Duodenal mucosa (tissue), 2 donors: Measurements from ENCODE around the gene ESAM.

Source experiments
- H3K27ac ChIP-seq: one replicate; pipeline ENCODE4 v1.7.0; 2013; ENCODE audit warnings: low read depth, low read length
- H3K27me3 ChIP-seq, 2 donors: one replicate each; pipeline ENCODE4 v1.7.0; 2013; ENCODE audit warnings: low read length in 2 of 2, control low read depth in 1 of 2; ENCODE audit not compliant: insufficient read depth in 2 of 2, control insufficient read depth in 1 of 2
- H3K36me3 ChIP-seq, 2 donors: one replicate each; pipeline ENCODE4 v1.7.0; 2013; ENCODE audit warnings: low read length in 2 of 2, control low read depth in 1 of 2; ENCODE audit not compliant: insufficient read depth in 2 of 2, control insufficient read depth in 1 of 2
- H3K4me1 ChIP-seq, 2 donors: one replicate each; pipeline ENCODE4 v1.7.0; 2013; ENCODE audit warnings: low read length in 2 of 2, control low read depth in 1 of 2; ENCODE audit not compliant: insufficient read depth in 2 of 2, control insufficient read depth in 1 of 2
- H3K4me3 ChIP-seq, 2 donors: one replicate each; pipeline ENCODE4 v1.7.0; 2013; ENCODE audit warnings: low read length in 2 of 2, low read depth in 1 of 2
- H3K9ac ChIP-seq, 2 donors: one replicate each; pipeline ENCODE4 v1.7.0; 2013; ENCODE audit warnings: low read length in 2 of 2, low read depth in 1 of 2
- H3K9me3 ChIP-seq, 2 donors: one replicate each; pipeline ENCODE4 v1.7.0; 2013; ENCODE audit warnings: low read length in 2 of 2, control low read depth in 1 of 2; ENCODE audit not compliant: control insufficient read depth in 1 of 2

The ESAM gene

GRCh38 chr11:124753624-124754023, 8.5 kb downstream of the ESAM start:
- no peak overlapping the region for H3K4me3 ChIP-seq
- H3K9me3 ChIP-seq, result no peaks in the 10 kb centered on the region
- peaks cover 12 to 13% of the 10 kb centered on the region in 2 donors for H3K4me1 ChIP-seq
- H3K27ac ChIP-seq, result no peak overlapping the region
- H3K36me3 ChIP-seq, result no peaks in the 10 kb centered on the region
- no peak overlapping the region for H3K9ac ChIP-seq
- peaks cover 0 to 16% of the 10 kb centered on the region in 2 donors for H3K27me3 ChIP-seq

DNA sequence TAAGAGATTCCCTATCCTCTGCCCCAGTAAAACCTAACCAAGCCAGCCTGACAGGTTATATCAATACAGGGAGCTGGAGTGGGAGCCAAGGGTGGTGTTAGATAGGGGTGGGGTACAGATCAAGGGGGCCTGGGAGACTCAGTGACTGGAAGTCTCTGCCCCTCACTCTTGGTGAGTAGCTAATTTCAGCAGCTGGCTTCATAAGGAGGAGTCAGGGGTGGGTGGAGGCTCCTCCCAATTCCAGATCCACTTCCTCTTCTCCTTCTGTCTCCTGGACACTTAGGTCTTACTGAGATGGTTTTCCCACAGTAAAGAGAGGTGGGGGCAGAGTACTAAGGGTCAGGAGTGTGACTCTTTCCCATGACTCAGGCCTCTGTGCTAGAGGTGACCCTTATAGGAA, 8.9 kb downstream of the ESAM start:
- Histone ChIP-seq H3K27ac (no peak overlapping the region), H3K36me3 (no peaks in the 10 kb centered on the region), H3K27me3 (peaks cover 0 to 14% of the 10 kb centered on the region in 2 donors), H3K4me1 (peaks cover 10% of the 10 kb centered on the region in 2 donors), H3K9me3 (no peaks in the 10 kb centered on the region), H3K9ac (no peak overlapping the region), H3K4me3 (no peak overlapping the region)

DNA sequence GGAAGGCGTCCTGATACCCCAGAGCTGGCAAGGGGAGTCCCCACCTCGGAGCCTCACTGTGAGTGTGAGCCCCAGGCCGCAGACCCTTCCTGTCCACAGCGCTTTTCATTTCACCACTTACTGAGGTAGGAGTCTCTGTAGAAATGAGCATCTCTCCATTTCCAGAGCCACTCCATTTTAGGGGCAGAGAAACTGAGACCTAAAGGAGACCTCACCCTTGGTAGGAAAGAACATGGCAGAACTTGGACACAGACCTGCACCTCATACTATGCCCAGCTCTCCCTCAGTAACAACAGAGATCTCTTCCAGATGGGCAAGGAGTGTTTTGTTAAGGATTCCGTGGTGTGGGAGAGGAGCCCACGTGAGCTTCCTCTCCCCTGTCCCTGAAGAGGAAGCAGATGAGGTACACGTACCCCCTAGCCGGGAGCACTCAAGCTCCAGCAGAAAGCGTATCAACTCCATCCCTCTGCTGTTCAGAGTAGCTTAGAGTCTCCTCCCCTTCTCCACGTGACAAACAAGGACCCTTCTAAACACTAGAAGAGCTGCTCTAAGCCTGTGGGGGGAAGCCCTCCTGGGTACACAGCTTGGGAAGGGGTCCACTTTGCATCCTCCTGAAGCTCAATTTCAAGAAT, 9.5 kb downstream of the ESAM start:
- Histone ChIP-seq H3K4me1 (peaks cover 7 to 10% of the 10 kb centered on the region in 2 donors), H3K27me3 (peaks cover 0 to 14% of the 10 kb centered on the region in 2 donors), H3K9ac (no peak overlapping the region), H3K9me3 (no peaks in the 10 kb centered on the region), H3K36me3 (no peaks in the 10 kb centered on the region), H3K4me3 (no peak overlapping the region), H3K27ac (no peak overlapping the region)

DNA sequence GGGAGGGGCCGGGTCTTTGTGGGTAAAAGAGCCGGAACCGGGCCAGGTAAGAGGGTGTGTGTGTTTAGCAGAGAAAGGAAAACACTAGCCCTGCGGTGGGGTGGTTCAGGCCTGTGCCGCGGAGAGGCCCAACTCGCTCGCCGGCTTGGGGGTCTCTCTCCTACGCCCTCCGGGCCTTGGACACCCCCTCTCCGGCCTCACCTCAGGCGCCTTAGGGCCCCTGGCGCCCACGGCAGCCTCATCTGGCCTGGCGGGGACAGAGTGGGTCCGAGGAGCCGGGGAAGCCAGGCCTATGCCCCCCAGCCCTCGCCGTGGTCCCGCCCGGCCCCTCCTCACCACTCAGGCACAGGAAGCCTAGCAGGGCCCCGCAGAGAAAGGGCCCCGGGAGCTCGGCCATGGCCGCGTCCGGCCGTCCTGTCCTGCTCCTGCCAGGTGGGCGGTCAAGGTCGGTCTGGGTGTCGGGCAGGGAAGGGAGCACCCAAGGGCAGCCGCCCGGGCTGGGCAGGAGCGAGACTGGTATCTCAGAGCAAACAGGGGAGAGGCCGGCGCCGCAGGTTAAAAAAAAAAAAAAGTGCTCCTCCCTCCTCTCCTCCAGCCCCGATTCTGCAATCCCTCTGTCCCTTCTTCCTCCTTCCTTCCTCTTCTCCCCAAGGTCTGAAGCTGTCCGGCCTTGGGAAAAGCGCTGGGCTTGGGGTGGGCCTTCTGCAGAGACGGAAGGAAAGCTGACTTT, 10.2 kb downstream of the ESAM start, which contains the start of gene VSIG2:
Gene VSIG2, minus strand, starts transcription at position 515 of the 730 bp plus-strand sequence. Its CDS starts 118 bp downstream, at position 397.
- H3K9ac ChIP-seq, result no peak within 1 kb of the TSS
- H3K9me3 ChIP-seq, result no peaks in the 10 kb centered on the region
- peaks cover 0 to 8% of the 10 kb centered on the region in 2 donors for H3K27me3 ChIP-seq
- no peak within 1 kb of the TSS for H3K27ac ChIP-seq
- H3K4me3 ChIP-seq, result no peak within 1 kb of the TSS
- H3K36me3 ChIP-seq, result no peaks in the 10 kb centered on the region
- peaks cover 7 to 14% of the 10 kb centered on the region in 2 donors for H3K4me1 ChIP-seq

- no peak overlapping the region for H3K27ac ChIP-seq
- no peaks in the 10 kb centered on the region for H3K36me3 ChIP-seq
- no peak overlapping the region for H3K9ac ChIP-seq
- H3K4me1 ChIP-seq, result peaks cover 7 to 18% of the 10 kb centered on the region in 2 donors
- H3K9me3 ChIP-seq, result no peaks in the 10 kb centered on the region
- no peak overlapping the region for H3K4me3 ChIP-seq
- peaks cover 0 to 3% of the 10 kb centered on the region in 2 donors for H3K27me3 ChIP-seq
Measured at GRCh38 chr11:124751391-124751740, 10.7 kb downstream of the ESAM start.

GRCh38 chr11:124749912-124750311, 12.2 kb downstream of the ESAM start:
- H3K27ac ChIP-seq, result no peak overlapping the region
- H3K9me3 ChIP-seq, result no peaks in the 10 kb centered on the region
- peaks cover 7 to 21% of the 10 kb centered on the region in 2 donors for H3K4me1 ChIP-seq
- H3K36me3 ChIP-seq, result no peaks in the 10 kb centered on the region
- no peak overlapping the region for H3K9ac ChIP-seq
- H3K27me3 ChIP-seq, result no peaks in the 10 kb centered on the region
- no peak overlapping the region for H3K4me3 ChIP-seq

GRCh38 chr11:124748481-124749343, 13.4 kb downstream of the ESAM start:
- Histone ChIP-seq H3K9me3 (no peaks in the 10 kb centered on the region), H3K27ac (no peak overlapping the region), H3K4me1 (peaks cover 7 to 21% of the 10 kb centered on the region in 2 donors), H3K36me3 (no peaks in the 10 kb centered on the region), H3K9ac (no peak overlapping the region), H3K27me3 (no peaks in the 10 kb centered on the region), H3K4me3 (no peak overlapping the region)

DNA sequence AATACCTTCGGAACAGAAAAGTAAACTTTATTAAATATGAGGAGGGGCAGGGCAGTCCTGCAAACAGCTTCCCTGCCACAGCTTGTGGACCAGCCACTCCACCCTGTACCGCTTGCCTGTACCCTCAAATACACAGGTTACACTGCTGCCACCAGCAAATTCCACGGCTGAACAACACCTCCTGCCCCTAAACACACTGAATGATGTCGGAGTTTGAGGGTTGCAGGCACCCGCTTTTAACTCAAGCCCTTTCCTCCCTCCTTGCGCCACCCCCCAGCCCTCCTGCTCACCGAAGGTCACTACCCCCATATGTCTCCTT, 14.0 kb downstream of the ESAM start:
- Histone ChIP-seq H3K36me3 (no peaks in the 10 kb centered on the region), H3K4me3 (no peak overlapping the region), H3K9ac (no peak overlapping the region), H3K4me1 (peaks cover 7 to 21% of the 10 kb centered on the region in 2 donors), H3K9me3 (no peaks in the 10 kb centered on the region), H3K27me3 (no peaks in the 10 kb centered on the region), H3K27ac (no peak overlapping the region)

GRCh38 chr11:124747406-124748099, 14.5 kb downstream of the ESAM start:
- Histone ChIP-seq H3K27ac (no peak overlapping the region), H3K36me3 (no peaks in the 10 kb centered on the region), H3K9ac (no peak overlapping the region), H3K9me3 (no peaks in the 10 kb centered on the region), H3K4me1 (peaks cover 7 to 21% of the 10 kb centered on the region in 2 donors), H3K4me3 (peak overlapping the region in 1 of 2 donors; percentile 48), H3K27me3 (peaks cover under 1 to 4% of the 10 kb centered on the region in 2 donors)
